Endothelial cell (in vitro differentiated cells): ENCODE data around the gene ELP2. TPM values are rescaled to one million over a fixed set of nuclear protein-coding genes. Genes with fewer than 3 reads are reported as not detected.

Experiments
- DNase-seq: peaks from one replicate; pipeline ENCODE4 v3.0.0; 2021; ENCODE audit warnings: low spot score
- H3K27ac Mint-ChIP-seq: one replicate; pipeline ENCODE4 v1.8.0; 2021; ENCODE audit warnings: mixed read lengths, inconsistent platforms; ENCODE audit not compliant: unreplicated experiment
- H3K27me3 Mint-ChIP-seq: one replicate; pipeline ENCODE4 v1.8.0; 2021; ENCODE audit warnings: mild to moderate bottlenecking, moderate library complexity, mixed read lengths, inconsistent platforms; ENCODE audit not compliant: unreplicated experiment
- H3K36me3 Mint-ChIP-seq: one replicate; pipeline ENCODE4 v1.8.0; 2021; ENCODE audit warnings: mild to moderate bottlenecking, low read depth, mixed read lengths, inconsistent platforms; ENCODE audit not compliant: unreplicated experiment
- H3K4me1 Mint-ChIP-seq: one replicate; pipeline ENCODE4 v1.8.0; 2021; ENCODE audit warnings: mild to moderate bottlenecking, mixed read lengths, inconsistent platforms; ENCODE audit not compliant: unreplicated experiment
- H3K4me3 Mint-ChIP-seq: one replicate; pipeline ENCODE4 v1.8.0; 2021; ENCODE audit warnings: mild to moderate bottlenecking, mixed read lengths, inconsistent platforms; ENCODE audit not compliant: unreplicated experiment
- H3K9me3 Mint-ChIP-seq: one replicate; pipeline ENCODE4 v1.8.0; 2021; ENCODE audit warnings: mixed read lengths, inconsistent platforms; ENCODE audit not compliant: unreplicated experiment
- CTCF ChIP-seq: fragments of 200-600 bp; sonication (generic); IDR thresholded peaks from one replicate; pipeline ENCODE4 v1.5.0; 2021; ENCODE audit warnings: antibody characterized with exemption; ENCODE audit not compliant: unreplicated experiment
- total RNA-seq: library from RNA; stranded (reverse); fragmentation: NEBNext Ultra II Directional; extraction: Animal tissue kit (Norgen Biotek cat#: 25700); gene quantifications from one replicate; pipeline ENCODE4 v1.2.1, GENCODE V29; 2021; ENCODE audit not compliant: unreplicated experiment

ELP2 gene
- total RNA-seq, 1 donor from 2014 or later: 90.5 TPM

- no peak for DNase-seq
- H3K36me3 Mint-ChIP-seq: no peaks in the 10 kb centered on the region
- peaks cover 14% of the 10 kb centered on the region for H3K4me1 Mint-ChIP-seq
- H3K27ac Mint-ChIP-seq: no peak overlapping the region
- H3K9me3 Mint-ChIP-seq: no peaks in the 10 kb centered on the region
- no peak for TF ChIP-seq CTCF
- H3K4me3 Mint-ChIP-seq: no peak overlapping the region
- H3K27me3 Mint-ChIP-seq: peaks cover 1% of the 10 kb centered on the region
These were observed 45.8 kb downstream of the ELP2 start for GRCh38 chr18:36175481-36175880.

DNA sequence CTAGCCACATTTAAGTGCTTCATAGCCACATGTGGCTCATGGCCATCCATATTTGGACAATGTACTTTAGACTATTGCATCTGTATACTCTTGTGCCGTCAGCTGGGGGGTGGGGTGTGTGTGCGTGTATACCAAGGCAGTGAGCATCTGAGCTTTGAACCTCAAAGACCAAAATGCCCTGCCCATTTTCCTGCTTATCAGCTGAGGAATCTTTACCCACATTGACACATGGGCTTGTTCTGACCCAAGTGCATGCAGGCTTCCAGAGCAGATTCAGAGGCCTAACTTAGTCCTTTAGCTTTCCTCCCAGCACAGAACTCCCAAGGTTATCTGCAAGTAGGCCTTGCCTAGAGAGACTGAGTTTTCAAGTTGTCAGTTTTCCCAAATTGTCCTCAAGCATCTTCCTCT is 46.5 kb downstream of the ELP2 start:
- Mint-ChIP-seq H3K36me3 (no peaks in the 10 kb centered on the region), H3K27me3 (no peaks in the 10 kb centered on the region), H3K4me3 (no peak overlapping the region), H3K27ac (no peak overlapping the region), H3K4me1 (peaks cover 14% of the 10 kb centered on the region), H3K9me3 (no peaks in the 10 kb centered on the region)
- DNase-seq: no peak
- TF ChIP-seq CTCF: no peak

GRCh38 chr18:36176711-36177110 is 47.0 kb downstream of the ELP2 start:
- no peaks in the 10 kb centered on the region for H3K27me3 Mint-ChIP-seq
- no peaks in the 10 kb centered on the region for H3K36me3 Mint-ChIP-seq
- H3K27ac Mint-ChIP-seq: no peak overlapping the region
- H3K4me3 Mint-ChIP-seq: no peak overlapping the region
- peaks cover 14% of the 10 kb centered on the region for H3K4me1 Mint-ChIP-seq
- TF ChIP-seq CTCF: no peak
- DNase-seq: no peak
- no peaks in the 10 kb centered on the region for H3K9me3 Mint-ChIP-seq

DNA sequence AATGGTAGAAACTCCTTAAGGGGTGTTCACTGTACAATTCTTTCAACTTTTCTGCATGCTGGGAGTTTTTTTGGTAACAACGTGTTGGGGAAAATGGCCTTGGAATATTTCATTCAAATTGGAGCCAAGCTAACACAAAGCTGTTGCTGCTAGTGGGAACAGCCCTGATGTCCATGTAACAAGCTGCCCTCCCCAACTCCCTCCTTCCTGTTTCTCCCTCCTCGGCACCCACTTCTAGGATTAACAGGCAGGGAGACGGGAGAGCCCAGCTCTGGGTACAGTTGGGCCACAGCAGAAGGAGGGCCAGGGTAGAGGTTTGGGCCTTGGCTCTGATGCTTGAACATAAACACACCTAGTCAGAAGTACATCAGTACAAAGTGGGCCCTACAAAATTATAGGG is 48.2 kb downstream of the ELP2 start:
- no peaks in the 10 kb centered on the region for H3K36me3 Mint-ChIP-seq
- no peaks in the 10 kb centered on the region for H3K9me3 Mint-ChIP-seq
- no peak overlapping the region for H3K27ac Mint-ChIP-seq
- H3K27me3 Mint-ChIP-seq: no peaks in the 10 kb centered on the region
- no peak for DNase-seq
- no peak overlapping the region for H3K4me3 Mint-ChIP-seq
- peaks cover 17% of the 10 kb centered on the region for H3K4me1 Mint-ChIP-seq
- TF ChIP-seq CTCF: no peak

DNA sequence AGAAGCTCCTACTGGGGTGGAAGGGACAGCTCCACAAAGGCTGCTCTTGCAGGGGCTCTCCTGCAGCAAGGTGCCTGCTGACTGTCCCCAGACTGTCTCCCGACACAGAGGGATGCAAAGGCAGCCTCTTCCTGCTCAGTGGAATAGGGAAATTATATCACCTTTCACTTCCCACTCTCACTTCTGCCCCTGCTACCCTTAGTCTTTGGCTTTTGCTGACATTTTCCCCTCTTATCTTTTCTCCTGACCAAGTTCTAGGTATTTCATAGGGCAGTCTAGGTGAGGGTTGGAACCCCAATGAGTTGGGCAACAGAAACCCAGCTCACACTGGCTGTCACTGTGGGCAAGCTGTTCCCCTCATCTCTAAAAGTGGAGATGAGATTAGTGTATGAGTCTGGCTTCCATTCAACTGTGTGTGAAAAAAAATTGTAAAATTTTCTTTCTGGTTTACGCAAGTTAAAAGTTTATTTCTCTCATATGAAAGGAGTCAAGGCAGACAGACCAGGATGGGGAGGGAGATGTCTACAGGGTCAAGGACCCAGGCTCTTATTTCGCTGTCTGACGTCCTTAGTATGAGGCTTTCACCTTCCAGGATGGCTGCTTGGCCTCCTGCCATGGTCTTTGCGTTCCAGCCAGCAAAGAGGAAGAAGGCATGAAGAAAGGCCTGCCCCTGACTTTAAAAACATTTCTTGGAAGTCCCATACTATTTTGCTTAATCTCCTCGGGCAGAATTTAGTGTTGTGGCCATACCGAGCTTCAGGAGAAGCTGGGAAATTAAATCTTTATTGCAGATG is 50.1 kb downstream of the ELP2 start:
- TF ChIP-seq CTCF: no peak
- no peak for DNase-seq
- Mint-ChIP-seq H3K4me1 (peaks cover 30% of the 10 kb centered on the region), H3K4me3 (no peak overlapping the region), H3K9me3 (no peaks in the 10 kb centered on the region), H3K27me3 (peaks cover 4% of the 10 kb centered on the region), H3K36me3 (no peaks in the 10 kb centered on the region), H3K27ac (no peak overlapping the region)
